COR-L47 (cell line): ENCODE data around the gene UBA7.
"Not testable (repeated sequence)": the region's sequence is repeated elsewhere in the genome, so short reads cannot be mapped to it uniquely, and the experiment has no call there.

Experiments
- DNase-seq: peaks from one replicate; lab custom pipeline; 2025; lab: John Stamatoyannopoulos, UW

The UBA7 gene

GRCh38 chr3:49782277-49782676, 31.5 kb downstream of the UBA7 start:
- DNase-seq = not testable (repeated sequence)

GRCh38 chr3:49781415-49782199, 32.1 kb downstream of the UBA7 start:
- no peak for DNase-seq

- DNase-seq = not testable (repeated sequence)
Observed at GRCh38 chr3:49780975-49781365, 32.8 kb downstream of the UBA7 start.

- DNase-seq = no peak
Observed at GRCh38 chr3:49780080-49780974, 33.4 kb downstream of the UBA7 start.

GRCh38 chr3:49779358-49780079, 34.2 kb downstream of the UBA7 start:
- no peak for DNase-seq

- not testable (repeated sequence) for DNase-seq
Observed at GRCh38 chr3:49776101-49776500, 37.7 kb downstream of the UBA7 start.

GRCh38 chr3:49775538-49775937, 38.2 kb downstream of the UBA7 start:
- no peak for DNase-seq

GRCh38 chr3:49772703-49773102, 41.0 kb downstream of the UBA7 start:
- no peak for DNase-seq

- no peak for DNase-seq
Observed at GRCh38 chr3:49771340-49771938, 42.3 kb downstream of the UBA7 start.

GRCh38 chr3:49769926-49770325, 43.8 kb downstream of the UBA7 start:
- no peak for DNase-seq

- no peak for DNase-seq
Observed at GRCh38 chr3:49769286-49769915, 44.4 kb downstream of the UBA7 start.

- no peak for DNase-seq
Observed at GRCh38 chr3:49763981-49764380, 49.8 kb downstream of the UBA7 start.

- no peak for DNase-seq
Observed at GRCh38 chr3:49761661-49762060, 52.1 kb downstream of the UBA7 start.

GRCh38 chr3:49759226-49759625, 54.5 kb downstream of the UBA7 start:
- DNase-seq = no peak

- DNase-seq = no peak
Observed at GRCh38 chr3:49757197-49757596, 56.6 kb downstream of the UBA7 start.

GRCh38 chr3:49756036-49756435, 57.7 kb downstream of the UBA7 start:
- DNase-seq = no peak
